Activated T-helper 1 cell treated with Interleukin-2 at 50 U/mL for 16 hours (primary cell): ENCODE measurements around the gene SLC24A5.

Experiments
- DNase-seq: peaks from one replicate; pipeline ENCODE4 v3.0.0-alpha.2; 2020; ENCODE audit warnings: low read depth

SLC24A5 gene

GRCh38 chr15:48190932-48191573, 70.3 kb downstream of the SLC24A5 start:
- DNase-seq, result no peak

GRCh38 chr15:48191574-48192225, 70.9 kb downstream of the SLC24A5 start, which contains the start of gene CTXN2:
Gene CTXN2, plus strand, starts transcription at chr15:48191665. Its CDS starts 9,636 bp downstream, at chr15:48201301.
- DNase-seq, result no peak
